Fibroblast of upper back skin (primary cell): Measurements from ENCODE around the gene IGFALS.

Source experiments
- DNase-seq: peaks from one replicate; pipeline ENCODE4 v3.0.0-alpha.2; 2013

IGFALS gene

DNA sequence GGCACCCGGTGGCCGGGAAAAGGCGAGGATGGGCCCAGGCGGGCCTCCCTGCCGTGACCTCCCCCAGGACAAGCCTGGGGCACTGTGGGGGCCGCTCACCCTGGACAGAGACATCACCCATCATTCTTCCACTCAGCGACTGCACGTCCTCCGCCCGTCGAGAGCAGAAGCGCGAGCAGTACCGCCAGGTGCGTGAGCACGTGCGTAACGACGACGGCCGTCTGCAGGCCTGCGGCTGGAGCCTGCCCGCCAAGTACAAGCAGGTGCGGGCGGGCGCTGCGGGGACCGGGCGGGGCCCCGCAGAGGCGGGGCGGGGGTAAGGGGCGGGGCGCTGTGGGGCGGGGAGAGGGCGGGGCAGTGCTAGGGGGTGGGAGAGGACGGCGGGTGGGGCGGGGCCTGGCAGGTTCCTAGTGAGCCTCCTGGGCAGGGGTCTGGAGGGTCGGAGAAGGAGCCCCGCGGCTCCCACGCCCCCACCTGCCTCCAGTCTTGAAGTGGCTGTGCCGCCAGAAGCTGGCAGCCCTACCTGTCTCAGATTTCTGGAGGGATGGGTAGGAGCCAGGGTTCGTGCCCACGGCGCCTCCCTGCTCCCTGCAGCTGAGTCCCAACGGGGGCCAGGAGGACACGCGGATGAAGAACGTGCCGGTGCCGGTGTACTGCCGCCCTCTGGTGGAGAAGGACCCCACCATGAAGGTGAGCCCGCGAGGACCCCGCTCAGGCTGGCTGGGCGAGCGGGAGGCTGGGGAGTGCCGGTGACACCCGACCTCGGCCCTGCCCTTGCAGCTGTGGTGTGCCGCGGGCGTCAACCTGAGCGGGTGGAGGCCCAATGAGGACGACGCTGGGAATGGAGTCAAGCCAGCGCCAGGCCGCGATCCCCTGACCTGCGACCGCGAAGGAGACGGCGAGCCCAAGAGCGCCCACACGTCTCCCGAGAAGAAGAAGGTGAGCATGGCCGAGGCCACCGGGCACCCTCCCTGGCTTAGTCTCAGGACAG is 29.7 kb downstream of the IGFALS start:
- peak; percentile 52 for DNase-seq

DNA sequence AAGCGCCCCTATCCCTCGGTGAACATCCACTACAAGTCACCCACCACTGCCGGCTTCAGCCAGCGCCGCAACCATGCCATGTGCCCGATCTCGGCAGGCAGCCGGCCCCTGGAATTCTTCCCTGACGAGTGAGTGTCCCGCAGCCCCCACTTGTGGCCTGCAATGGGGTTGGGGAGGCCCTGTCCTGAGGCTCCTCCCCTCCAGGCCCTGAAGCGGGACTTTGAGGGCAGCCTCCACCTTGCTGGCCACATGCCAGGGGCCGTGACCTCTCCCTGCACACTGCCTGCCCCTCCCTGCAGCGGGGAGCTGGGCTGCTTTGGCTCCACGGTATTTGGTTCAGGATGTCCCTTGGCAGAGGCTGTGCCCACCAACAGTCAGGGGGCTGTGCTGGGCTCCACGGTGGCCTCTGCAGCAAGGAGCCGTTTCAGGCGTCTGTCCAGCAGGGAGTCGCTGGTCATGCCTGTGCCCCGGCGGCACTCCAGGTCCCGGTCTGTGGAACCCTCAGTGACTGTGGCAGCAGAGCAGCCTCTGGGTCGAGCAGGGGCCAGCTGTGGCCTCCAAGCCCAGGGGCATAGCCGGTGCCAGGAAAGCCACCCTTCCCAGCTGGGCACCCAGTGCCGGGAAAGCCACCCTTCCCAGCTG is 30.5 kb downstream of the IGFALS start:
- no peak for DNase-seq

DNA sequence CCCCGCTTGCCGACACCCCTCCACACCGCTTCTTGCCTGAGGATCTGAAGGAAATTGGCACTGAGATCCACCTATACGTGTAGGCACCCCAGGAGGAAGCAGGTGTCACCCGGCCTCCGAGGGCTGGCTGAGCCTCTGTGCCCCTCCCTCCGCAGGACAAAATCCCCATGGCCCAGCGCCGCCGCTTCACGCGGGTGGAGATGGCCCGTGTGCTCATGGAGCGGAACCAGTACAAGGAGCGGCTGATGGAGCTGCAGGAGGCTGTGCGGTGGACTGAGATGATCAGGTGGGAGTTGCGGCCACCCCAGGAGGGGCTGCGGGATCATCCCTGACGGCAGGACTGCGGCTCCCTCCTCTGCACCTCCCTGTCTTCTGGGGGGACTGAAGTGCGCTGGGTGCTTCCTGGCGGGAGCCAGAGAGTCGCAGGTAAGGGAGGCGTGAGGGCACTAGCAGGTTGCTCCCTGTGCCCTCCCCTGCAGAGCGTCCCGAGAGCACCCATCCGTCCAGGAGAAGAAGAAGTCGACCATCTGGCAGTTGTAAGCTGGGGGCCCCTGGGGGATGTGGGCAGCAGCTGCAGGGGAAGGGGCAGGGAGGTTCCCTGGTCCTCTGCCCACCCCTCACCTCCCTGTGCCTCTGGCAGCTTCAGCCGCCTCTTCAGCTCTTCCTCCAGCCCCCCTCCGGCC is 31.2 kb downstream of the IGFALS start:
- no peak for DNase-seq

DNA sequence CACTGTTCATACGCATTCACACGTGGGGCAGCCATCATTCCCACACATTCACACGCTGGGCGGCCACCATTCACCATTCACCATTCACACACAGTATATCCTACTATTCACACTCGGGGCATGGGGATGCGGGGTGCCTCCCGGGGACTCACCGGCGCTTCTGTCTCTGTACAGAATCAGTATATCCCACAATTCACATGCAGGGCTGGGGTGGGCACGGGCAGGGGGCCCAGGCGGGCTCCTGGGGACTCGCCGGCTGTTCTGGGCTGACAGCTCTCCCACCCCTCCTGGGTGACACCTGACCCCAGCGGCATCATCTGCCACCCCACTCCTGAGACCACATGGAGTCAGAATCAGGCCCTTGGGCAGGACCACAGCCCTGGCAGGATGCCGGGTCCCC is 31.8 kb downstream of the IGFALS start:
- DNase-seq = no peak

DNA sequence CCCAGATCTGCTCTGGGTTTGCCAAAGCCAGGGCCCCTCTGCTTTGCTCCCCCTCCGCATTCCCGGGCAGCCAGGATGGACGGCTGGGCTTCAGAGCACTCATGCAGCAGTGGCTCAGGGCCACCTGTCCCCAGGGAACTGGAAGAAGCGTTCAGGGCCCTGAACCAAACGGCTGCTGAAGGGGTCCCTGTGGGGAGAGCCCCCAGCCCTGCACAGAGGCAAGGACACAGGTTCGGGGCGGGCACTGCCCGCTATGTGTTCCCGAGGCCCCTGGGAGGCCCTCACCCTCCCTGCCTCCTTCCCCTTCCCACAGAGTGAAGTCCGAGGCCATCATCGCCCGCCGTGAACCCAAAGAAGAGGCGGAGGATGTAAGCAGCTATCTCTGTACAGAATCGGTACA is 32.6 kb downstream of the IGFALS start:
- no peak for DNase-seq

DNA sequence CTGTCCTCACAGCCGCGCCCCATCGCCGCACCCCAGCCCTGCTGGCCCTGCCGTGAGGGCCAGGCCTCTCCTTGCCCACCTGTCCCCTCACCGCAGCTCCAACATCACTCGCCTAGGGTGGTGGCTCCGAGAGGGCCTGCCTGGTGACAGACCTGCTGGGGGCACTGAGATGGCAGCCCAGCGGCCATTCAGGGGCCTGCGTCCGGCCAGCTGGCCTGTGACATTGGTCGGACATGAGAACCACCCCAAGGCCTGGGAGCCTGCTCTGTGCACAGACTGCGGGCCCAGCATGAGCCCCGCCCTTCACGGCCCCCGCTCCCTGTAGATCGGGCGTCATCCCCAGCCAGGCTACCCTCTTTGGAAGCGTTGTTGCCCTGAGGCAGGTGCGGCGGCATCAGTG is 34.0 kb downstream of the IGFALS start:
- DNase-seq = no peak

DNA sequence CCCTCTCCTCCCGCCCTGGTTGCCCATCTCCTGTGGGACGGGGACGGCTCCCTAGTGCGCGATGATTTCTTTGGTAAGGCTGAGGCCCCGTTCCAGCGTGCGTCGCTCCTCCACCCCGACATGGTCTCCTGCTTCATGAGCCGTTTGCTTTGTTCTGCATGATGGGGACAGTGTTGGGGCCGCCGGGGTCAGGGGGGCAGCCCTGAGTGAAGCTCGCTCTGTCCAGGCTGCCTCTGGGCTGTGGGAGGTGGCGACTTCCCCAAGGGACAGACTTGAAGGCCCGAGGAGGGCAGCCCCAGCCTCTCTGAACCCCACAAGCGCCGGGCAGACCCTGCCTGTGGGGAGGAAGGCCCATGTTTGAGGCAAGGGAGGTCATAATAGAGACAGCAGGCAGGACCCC is 34.6 kb downstream of the IGFALS start:
- DNase-seq = no peak

DNA sequence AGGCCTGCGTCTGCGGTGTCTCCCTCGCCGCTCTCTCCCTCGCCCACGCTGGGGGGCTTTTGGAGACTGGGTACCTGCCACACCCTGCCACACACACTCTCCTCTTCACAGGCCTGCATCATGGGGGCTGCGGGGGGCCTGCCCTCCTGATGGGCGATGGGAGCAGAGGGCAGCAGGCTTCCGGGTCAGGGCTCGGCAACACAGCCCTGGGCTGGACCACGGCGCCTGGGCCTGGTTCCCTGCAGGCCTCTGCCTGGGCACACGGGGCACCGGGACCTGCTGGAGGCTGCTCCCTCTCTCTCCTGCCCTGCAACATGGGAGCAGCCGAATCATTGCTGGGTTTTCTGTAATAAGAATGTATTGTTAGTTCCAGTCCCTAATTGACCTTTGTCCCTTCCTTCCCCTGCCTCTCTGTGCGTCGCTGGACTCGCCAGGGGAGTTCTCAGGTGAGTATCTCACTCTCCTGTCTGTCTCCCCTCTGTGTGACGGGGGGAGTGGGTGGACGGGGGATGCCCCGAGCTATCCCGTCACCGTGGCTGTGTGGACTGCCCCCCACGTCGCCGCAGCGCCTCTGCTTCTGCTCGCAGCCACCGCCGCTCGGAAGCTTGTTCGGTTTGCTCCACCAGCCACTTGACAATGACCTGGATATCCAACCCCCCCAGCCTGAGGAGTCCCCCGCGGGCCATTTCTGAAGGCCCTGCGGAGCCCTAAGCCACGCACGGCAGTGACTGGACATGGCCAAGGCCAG is 35.6 kb downstream of the IGFALS start:
- DNase-seq = no peak

DNA sequence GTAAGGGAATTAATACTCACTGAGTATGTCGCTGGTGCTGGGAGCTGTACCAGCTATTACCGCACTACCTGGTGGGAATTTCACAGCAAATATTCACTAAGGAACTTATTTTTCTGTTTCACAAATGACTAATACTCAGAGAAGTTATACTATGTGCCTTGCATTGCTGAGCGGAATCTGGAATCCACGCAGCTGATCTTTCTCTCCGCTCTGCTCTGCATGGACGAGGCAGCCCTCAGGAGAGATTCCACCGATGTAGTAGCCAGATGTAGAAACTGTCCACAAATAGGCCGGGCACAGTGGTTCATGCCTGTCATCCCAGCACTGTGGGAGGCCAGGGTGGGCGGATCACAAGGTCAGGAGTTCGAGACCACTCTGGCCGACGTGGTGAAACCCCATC is 39.3 kb downstream of the IGFALS start:
- DNase-seq = no peak

DNA sequence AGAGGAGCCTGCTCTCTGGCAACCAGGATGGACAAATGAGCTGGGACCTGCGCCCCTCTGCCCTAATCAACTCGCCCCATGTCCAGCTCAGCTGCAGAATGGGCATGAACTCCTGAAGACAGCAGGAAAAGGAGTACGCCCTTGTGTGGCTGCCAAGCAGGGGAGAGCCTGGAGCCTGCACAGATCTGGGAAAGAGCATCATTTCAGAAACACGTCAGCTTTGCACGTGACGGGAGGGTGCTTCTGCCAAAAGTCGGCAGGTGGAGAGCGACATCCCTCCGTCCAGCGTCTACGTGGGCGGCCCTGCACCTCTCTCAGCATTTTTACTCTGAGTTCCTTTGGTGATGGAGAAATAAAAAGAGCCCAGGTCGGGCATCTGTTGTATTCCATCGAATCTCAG is 40.7 kb downstream of the IGFALS start:
- DNase-seq = no peak

DNA sequence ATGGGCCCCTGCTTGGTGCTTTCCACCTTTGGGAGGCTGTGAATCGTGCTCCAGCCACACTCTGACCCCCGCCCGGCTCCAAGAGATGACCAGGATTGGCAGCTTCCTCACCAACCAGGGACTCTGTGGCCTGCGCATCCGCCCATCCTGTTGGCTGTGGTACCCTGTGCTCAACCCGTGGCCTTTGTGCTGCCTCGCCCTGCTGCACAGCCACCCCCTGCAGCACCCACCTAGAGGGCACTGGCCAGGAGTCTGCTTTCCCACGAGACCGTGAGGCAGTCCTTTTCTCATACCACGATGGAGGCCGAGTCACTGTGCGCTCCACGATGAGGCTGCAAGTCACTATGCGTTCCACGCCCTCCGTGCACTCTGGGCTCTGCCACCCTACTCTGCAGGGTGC is 41.6 kb downstream of the IGFALS start:
- DNase-seq = no peak

DNA sequence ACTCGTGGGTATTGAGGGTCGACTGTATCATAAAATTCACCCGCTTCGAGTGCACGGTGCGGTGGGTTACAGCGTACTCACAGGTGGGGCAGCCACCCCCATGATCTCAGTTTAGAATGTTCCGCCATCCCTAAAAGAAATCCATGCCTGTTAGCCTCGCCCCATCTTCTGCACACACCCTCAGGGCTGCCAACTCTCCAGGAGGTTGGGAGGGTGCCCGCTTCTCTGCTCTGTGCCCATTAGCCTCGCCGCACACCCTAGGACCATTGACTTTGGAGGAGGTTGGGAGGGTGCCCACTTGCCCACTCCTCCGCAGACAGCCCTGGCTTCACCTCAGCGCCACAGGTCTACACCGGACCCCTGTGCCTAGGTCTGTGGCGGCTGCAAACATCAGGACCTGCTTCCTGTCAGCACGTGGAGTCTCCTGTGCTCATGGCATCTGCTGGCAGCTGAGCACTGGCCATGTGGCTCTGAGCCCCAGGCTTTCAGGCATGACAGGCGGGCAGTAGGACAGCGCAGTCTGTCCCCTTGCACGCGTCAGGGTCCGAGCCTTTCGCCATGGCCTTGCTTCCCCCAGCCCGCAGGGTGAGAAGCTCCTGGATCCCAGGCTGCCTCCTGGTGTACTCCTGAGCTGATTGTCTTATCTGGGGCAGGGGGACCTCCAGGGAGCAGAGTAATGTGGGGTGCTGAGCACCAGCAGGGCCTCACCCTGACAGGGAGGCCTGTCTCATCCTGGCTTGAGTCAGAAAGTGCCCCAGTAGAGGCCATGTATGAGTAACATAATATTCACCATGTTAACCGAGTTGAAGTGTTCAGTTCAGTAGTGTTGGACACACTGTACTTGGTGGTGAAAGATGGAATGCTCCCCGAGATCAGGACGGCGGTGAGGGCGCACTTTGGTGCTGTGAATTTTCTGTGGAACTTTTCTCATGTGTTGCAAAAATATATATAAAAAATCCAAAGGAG is 44.1 kb downstream of the IGFALS start:
- no peak for DNase-seq

DNA sequence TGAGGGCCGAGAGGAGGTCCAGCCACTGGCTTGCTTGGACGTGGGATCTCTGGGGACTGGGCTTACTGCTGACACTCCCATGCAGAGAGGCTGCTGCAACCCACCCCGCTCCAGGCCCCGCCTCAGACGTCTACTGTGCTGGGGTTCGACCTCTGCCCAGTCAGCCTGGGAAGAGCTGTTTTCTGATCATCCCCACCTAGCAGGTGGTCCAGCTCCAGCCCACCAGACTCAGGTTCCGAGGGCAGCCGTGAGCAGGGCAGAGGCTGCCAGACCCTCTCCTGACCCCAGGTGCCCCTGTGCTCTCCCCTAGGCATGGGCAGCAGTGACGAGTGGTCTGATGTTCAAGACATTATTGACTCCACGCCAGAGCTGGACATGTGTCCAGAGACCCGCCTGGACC is 45.6 kb downstream of the IGFALS start:
- DNase-seq = no peak

DNA sequence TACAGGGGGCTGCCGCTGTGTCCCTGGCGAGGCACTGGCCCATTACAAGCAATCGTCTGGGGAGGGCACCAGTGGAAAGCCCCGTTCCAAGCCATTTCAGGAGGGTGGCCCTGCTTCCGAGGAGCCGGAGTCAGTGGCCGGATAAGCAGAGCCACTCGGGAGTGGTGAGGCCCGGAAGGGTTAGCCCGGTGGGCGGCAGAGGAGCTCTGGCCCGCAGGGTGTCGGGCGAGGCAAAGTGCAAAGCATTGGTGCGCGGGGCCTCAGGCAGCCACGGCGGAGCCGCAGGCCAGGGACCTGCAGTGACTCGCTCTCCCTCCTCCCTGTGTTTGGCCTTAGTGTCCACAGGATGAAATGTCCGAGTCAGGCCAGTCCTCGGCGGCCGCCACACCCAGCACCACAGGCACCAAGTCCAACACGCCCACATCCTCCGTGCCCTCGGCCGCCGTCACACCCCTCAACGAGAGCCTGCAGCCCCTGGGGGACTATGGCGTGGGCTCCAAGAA is 46.8 kb downstream of the IGFALS start:
- no peak for DNase-seq

DNA sequence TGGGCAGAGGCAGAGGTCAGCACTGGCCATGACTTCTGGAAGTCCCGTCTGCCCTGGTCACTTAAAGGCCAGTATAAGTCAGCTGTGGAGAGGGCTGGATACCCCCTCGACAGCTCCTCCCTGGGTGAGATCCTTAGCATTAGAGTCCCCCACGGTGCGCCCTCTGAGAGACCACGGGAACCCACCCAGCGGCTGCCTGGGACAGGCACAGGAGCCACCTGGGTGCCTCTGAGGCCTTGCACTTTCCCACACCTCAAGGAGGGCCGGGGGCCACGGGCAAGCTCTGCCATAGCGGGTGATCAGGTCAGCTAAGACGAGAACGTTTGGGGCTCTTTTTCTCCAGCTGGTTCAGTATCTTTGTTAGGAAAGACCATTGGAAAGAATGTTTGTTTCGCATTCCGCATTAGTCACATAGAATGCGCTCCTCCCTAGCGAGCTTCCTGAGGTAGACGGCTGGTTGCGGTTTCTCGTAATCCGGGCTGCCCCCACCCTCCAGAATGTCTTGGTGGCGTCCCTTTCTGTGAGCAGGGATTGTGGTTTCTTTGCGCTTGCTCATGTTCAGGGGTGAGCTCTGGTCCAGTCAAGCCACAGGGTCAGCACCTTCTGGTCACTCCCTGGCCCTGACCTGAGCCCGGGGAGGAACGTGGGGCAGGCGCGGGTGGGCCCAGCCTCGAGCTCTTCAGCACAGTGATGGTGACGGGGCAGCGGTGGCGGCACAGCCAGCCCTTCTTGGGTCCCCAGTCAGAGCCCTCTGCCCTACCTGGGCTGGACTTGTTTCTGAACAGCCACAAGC is 47.4 kb downstream of the IGFALS start:
- DNase-seq = peak; percentile 91

DNA sequence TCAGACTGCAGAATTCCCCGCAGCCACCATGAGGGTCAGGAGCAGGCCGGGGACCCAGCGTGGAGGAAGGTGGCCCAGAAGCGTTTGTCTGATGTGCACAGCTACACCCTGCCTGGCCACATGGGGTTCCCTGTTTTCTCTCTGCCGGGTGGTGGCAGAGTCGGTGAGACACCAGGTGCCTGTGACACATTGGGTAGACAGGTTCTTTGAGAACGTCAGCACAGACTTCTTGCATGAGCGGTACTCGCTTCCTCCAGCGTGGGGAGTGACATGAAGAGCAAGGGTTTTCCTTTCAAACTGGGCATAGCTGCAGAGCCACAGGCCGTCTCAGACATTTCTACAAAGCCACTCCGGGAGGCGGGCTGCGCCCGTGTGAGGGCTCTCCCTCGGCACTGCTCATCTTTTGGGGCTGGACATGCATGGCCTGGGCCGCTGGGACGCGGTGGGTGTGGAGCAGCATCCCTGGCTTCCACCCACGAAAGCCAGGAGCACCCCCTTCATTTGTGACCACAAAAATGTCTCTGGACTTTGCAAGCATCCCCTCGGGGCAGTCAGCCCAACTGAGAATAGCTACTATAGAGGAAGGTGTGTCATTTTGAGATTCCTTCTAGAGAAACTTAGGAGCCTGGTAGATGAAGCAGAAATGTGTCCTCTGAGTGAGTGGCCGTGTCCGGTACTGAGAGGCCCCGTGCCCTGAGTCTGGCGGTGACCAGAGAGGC is 48.2 kb downstream of the IGFALS start:
- peak; percentile 92 for DNase-seq

DNA sequence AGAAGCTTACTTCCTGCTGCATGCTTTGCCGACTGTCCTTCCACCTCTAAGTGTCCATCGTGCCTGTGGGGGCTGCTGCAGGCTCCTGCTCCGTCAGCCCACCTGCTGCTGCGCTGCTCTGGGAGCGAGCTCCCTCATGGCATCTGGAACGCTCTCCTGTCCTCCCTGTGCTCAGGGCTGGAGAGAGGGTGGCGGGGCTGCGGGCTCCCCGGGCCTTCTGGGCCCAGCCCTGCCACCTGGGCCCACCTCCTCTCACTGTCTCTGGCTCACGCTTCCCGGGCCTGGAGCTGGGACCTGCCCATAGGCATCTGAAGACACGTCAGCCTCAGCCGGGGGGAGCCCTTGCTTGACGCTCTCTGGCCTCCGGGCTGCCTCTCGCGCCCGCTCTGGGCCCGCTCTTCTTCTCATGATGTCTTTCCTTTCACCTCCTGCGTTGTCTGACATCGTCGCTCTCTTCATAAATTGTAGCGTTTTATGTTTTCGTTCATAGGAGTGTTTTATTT is 49.1 kb downstream of the IGFALS start:
- DNase-seq = no peak

DNA sequence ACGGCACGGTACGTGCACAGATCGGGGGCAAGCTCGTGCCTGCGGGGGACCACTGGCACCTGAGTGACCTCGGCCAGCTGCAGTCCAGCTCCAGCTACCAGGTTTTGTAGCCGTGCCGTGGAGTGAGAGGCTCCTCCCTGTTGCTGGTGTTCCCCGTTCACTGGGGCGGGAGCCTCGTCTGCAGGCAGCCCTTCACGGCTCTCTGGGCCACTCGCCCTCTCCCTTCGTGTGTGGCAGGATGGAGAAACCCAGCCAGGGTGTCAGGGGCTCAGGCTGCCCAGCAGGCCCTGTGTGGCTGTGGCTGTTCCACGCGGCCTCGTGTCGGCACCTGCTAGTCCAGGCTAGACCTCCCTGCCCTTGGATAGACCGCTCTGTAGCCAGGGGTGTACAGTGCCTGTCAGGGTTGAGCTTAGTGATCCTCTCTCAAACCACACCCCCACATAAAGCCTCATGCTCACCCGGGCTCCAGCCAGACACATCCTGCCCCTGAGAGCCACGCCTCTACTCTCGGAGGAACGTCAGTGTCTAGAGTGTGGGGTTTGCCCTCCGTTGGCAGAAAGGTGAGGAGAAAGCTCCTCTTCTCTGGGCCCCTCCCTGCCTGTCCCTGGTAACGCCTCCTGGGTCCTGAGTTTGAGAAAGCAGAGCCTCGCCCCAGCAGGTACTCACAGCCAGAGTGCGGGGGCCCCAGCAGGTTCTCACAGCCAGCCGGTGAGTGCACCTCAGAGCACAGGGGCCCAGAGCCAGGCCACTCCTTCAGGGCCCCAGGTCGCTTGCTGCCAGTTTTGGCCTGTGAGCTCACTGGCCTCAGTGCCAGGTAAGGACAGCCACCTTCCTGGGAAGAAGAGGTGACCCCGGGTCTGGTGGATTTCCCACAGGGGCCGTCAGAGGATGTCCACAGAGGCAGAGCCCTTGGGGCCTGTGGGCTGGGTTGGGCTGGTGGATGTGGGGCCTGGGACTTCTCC is 49.8 kb downstream of the IGFALS start:
- no peak for DNase-seq
